Stimulated activated CD4-positive, alpha-beta T cell treated with anti-CD3 and anti-CD28 coated beads, Interleukin-1b, Interleukin-23, amount 100 ng/mL, for 1 hour (primary cell): ENCODE data around the gene MTR.

Source experiments
- DNase-seq, 2 donors: peaks; one replicate each; pipeline ENCODE4 v3.0.0-alpha.2; 2020; ENCODE audit warnings: low read depth in 2 of 2

The MTR gene

DNA sequence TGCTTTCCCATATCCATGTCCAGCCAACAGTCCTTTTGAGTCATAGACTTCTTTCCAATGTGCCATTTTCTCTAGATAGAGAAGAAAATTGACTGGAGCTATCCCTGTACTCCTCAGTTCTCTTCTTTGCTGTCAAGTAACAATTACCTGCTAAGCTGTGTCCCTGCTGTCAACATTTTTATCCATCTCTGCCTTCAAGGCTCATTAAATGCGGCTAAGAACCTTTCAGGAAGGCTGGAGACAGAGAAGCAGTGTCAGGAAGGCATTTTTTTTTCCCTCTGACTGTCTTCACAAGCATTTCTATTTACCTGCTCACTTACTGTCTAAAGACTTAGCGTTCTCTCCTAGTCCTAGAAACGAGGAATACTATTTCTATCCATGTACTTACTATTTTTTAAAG lies 69.1 kb downstream of the MTR start:
- no peak for DNase-seq

DNA sequence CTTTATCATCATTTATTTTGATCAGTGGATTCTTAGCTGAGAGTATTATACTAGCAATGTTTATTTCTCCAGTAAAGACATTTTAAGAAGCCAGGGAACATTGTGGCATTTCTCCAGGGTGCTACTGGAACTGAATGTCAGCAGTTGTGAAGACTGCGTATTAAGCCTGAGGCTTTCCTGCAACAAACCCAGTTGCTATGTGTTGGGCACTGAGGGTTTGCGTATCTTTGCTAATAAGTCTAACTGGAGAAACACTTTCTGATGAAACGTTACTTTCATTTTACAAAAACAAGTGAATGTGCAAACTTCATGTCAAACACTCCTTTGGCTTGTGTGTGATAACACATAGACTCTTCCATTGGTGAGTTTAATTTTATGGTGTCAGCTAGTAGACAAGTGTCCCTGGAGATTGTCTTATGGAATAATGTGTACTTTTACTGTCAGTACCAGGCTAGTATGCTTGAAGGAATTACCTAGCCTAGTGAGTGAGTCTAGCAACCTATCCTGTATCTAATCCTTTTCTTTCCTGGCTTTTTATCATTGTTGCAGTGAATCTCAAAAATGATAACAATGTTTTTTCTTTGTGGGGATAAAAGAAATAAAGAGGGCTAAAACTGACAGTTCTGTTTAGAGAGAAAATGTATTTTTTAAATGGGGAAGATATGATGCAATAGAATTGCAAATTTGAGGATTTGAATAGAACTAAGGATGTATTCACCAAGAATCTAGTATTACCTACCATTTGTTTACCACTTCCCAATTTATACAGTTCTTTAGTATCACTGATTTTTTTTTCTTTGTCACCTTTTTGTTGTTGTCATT lies 70.1 kb downstream of the MTR start:
- no peak for DNase-seq

DNA sequence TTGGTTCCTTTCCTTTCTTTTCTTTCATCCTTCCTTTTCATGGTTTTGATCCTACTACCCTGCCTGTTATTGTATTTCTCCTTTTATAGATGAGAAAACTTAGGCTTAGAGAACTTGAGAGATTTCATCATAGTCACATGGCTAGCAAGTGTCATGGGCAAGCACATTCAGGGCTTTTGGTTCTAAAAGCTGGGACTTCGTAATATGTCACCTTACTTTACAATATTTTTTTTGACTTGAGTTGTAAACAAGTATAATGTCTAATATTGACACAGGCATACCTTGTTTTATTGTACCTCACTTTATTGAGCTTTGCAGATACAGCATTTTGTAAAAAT lies 70.7 kb downstream of the MTR start:
- DNase-seq: no peak

DNA sequence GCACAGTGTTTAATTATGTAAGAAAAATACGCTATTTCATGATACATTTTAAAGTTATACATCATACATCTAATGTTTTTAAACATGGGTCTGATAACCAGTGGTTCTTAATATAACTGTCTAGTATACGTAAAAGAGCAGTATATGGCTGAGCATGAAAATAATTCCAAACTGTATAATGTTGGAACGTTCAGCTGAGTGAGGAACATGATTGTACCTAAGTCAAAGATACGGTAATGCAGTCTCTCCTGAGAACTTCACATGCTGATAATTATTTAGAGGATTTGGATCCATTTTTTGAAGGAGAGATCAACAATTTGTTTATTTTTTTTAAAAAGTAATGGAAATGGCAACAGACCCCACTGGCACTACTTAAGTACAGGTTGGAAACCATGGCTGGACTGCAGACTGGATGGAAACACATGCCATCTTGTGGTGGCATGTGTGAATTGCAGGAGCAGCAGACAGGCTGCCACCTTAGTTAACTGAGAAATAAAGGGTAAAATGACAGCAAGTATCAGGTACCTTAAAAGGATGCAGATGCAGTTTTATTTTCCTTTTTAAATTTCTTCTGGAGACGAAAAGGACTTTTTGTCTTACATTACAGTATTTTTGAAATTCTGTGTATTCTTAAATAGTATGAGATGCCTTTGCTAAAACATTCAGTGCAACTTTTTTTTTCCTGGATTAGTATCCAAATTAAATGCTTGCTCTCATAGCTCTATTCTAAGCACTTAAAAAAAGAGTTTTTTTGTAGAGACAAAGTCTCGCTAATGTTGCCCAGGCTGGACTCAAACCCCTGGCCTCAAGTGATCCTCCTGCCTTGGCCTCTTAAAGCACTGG lies 73.8 kb downstream of the MTR start:
- peak; percentile 2 to 21 for DNase-seq

DNA sequence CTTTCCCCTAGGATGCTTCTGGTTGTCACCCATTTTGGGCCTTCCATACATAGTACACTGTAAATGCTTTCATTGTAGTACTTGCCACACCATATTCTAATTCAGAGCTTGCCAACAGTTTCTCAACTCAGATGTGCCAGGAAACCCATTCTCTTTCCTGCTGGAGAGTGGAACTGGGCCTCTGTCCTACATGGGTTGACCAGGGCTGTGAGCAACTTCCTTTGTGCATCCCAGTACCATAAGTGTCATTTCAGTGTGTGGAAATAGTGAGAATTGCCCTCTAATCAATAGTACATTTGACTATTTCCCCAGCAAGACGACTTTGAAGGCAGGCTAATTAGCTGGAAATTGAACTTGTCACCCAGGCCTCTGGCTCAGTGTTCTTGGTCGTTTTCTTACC lies 74.8 kb downstream of the MTR start:
- no peak for DNase-seq

DNA sequence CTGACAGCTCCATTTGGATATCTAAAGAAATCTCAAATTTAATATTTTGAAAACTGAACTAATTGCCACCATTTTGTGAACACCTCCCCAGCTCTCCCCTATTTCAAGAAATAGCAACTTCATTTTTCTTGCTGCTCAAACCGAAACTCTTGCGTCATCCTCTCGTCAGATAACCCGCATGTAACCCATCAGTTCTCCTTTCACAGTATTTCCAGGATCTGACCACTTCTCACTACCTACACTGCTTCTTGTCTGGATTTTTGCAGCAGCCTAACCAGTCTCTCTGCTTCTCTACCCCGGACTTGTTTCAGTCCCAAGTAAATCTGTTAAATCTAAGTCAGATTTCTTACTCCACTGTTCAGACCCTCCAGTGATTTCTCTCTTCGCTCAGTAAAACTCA lies 75.6 kb downstream of the MTR start:
- DNase-seq: no peak

DNA sequence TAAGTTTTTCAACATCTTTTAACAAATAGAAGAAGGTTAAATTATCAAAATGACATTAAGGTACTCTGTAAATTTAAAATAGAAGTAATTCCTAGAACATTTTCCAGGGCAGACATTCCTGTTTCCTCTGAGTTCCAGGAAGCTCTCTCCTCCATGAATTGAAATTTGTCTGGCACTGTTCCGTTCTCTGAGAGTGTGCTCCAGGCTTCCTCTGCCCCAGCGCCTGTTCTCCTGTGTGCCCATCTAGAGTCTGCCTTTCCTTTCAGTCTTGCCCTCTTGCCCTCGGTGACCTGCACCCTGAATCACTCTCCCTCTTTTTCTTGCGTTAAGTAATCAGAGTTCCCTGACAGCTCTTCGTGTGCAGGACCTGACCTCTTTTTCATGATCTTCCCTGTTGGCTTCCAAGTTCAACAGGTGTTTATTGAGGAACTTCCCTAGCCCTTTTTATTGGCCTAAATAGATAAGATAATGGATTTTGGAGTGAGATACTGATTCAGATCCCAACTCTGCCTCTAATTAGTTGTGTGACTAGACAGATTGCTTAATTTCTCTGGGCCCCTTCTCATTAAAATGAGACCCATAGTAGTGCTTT lies 77.1 kb downstream of the MTR start:
- DNase-seq: no peak

DNA sequence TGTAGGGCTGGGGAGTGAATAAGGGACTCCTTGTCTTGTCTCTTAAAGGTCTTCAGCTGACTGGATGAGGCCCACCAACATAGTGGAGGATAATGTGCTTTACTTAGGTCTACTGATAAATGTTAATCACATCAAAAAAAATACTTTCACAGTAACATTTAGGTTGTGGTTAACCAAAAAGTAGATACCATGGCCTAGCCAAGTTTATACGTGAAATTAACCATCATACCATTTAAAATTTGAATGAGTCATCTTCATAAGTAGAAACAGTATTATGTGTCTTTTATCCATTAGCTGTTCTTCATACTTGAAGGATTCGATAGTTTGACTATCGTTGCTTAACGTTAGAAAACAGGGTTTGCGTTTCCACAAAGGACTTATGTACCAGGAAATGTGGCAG lies 80.9 kb downstream of the MTR start:
- DNase-seq: no peak

DNA sequence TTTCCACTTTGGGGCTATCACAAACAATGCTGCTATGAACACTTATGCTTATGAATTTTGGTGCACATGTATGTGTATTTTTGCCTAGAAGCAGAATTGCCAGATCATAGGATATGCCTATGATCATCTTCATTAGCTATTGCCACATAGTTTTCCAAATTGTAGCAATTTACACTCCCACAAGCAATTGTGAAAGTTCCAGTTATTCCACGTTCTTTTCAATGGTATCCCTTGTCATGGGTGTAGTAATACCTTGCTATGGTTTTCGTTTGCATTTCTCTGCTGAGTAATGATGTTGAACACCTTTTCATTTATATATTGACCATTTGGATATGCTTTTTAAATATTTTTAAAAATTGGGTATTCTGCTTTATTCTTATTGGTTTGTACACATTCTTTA lies 82.6 kb downstream of the MTR start:
- no peak for DNase-seq

DNA sequence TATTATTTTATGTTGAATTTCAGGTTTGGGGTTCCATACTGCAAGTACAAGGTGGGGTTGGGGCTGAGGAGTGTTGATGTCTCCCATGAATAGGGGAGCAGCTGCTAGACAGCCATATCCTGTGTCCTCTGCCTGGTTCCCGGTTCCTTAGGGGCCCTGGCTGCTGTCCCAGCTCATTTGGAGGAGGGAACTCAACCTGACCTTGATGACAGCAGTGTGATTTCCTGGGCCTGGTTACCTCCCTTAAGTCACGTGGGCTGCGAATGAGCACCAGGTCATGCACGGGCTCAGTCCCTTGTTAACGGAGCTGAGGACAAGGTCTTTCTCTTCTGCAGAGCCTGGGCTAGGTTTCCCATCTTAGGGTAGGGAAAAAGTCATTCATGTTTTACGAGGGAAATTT lies 85.1 kb downstream of the MTR start:
- no peak for DNase-seq

DNA sequence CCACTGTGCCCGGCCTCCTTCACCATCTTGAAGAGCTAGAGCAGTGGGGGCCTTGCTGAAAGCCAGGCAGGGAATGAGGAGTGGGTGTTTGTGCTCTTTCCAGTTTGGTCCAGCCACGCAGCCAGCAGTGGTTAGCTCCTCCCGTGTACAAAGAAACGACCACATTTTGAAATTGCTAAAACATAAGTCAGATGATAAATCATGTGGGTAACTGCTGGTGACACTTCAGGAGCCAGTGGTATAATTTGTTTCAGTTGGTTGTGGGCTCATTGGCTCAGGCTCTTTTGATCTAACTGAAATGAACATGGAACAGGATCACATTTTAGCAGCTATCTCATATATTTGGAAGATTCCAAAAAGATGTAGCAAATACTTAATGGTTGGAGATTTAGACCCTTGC lies 87.6 kb downstream of the MTR start:
- no peak for DNase-seq

DNA sequence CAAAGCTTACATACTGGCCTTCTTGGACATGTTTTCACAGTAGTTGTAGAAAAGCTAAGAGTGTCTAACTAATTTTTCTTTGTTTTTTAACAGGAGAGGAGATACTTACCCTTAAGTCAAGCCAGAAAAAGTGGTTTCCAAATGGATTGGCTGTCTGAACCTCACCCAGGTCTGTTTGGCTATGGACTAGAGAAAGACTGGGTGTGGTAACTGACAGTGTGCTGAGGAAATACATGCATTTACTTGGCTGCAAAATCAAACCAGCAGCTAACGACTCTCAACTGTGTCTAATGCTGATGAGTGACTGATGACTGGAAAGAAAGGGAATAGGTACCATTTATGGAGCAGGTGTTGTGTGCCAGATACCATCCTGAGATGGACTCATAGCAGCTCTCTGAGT lies 91.1 kb downstream of the MTR start:
- DNase-seq: no peak

DNA sequence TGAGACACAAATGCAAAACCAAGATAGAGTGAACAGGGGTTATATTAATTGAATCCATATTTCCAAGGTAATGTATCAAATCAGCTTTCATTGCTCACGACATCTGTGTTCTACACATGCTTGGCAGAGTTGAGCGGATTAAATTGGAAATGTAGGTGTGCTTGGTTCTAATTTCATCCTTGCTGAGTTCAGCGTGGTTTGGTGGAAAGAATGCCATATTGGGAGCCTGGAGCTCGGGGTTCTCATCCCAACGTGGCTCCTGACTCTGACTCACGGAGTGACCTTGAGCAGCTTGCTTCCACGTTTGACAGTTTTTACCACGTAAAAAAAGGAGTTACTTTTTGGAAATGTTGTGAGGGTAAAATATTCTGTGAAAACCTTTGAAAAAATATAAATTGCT lies 92.0 kb downstream of the MTR start:
- DNase-seq: no peak

DNA sequence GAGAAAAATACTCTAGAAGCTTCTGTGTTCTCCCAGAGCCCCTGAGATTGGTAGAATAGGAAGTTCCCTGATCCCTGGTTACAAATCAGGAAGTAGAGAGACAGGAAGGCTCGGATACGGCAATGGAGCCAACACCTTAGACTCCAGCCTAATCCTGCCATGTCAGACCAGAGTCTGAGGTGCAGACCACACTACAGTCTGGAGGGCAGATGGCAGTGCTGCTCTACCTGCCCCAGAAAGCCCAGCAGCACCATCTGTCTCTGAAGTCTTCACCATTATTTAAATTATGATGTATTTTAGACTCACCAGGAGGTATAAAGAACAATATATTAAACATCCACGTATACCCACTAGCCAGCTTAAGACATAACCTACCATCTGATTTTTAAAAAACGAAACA lies 93.0 kb downstream of the MTR start:
- no peak for DNase-seq

DNA sequence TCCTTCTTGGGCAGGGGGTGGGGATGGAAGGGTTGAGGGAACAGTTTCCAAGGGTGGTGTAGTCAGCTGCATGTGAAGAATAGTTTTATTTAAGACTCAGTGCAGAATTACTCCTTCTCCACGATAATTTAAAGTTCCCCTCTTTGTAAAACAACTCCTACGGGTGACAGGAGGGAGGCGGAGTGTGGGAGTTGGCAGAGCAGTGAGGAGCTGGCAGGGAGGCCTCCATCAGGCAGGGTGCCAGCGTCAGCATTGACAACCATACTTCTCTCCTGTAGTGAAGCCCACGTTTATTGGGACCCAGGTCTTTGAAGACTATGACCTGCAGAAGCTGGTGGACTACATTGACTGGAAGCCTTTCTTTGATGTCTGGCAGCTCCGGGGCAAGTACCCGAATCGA lies 93.8 kb downstream of the MTR start:
- no peak for DNase-seq

DNA sequence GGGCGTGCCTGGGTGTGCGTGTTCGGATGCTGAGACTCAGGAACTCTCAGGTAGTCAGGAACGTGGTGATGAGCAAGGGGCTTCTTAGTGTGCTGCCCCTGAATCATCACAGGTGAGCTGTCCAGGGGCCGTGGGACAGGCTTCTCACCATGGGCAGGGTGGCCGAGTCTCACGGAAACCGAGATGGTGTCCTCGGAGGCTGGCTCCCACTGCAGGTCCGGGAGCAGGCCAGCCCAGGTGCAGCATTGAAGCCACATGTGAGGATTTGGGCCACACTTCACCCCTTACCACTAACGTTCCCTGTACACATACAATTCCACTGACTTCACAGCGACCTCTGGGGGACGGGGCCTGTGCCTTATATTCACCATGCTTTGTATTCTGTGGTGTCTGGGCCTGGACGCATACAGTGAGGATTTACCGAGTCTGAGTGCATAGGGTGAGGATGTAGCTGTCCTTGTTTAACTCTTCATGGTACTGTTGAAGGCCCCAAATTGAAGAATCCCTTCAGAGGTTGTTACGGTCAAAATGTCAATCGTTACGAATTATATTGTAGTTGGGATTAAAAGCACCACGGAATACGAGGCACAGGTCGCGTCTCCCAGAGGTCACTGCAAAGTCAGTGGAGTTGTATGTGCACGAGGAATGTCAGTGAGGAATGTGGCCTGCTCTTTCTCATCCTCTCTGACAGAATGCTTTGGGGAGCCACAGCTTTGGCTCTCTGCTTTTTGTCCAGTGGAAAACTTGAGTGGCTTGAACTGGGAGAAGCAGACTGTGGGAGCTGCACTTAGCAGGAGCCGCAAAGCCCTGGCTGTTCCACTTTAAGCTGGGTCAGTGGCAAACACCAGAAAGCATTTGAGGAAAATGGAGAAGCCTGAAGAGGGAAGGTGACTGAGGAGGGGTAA lies 95.3 kb downstream of the MTR start:
- DNase-seq: no peak

DNA sequence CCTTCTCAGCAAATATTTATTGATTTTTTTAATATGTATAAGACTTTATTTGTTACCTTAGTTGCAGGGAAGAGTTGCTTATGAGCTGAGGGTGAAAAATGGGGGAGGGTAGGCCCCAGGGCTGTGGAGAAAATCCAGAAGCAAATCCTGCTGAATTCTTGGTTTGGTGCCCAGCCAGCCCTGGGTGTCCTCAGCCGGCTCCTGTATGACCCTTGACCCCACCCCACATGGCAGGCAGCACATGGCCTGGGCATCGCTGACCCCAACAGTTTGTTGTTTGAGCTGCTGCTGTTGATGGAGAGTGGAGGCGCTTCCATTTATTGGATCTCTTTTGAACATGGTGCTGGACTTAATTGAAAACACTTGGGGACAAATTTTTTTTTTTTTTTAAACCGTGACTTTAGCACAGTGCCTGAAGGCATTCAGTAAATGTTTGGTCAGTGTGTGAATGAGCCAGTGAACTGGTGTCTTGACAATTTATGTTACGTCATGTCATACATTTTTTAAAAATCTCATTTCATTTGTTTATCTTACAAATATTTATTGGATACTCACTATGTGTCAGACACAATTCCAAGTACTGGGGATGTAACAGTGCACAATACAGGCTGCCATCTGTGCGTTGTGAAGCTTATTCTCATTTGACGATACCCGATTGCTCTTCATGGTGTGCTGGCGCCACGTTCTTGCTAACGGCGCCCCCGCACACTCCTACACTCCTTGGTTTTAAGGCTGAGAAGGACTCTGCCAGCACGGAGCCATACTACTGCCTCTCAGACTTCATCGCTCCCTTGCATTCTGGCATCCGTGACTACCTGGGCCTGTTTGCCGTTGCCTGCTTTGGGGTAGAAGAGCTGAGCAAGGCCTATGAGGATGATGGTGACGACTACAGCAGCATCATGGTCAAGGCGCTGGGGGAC lies 98.8 kb downstream of the MTR start:
- no peak for DNase-seq

DNA sequence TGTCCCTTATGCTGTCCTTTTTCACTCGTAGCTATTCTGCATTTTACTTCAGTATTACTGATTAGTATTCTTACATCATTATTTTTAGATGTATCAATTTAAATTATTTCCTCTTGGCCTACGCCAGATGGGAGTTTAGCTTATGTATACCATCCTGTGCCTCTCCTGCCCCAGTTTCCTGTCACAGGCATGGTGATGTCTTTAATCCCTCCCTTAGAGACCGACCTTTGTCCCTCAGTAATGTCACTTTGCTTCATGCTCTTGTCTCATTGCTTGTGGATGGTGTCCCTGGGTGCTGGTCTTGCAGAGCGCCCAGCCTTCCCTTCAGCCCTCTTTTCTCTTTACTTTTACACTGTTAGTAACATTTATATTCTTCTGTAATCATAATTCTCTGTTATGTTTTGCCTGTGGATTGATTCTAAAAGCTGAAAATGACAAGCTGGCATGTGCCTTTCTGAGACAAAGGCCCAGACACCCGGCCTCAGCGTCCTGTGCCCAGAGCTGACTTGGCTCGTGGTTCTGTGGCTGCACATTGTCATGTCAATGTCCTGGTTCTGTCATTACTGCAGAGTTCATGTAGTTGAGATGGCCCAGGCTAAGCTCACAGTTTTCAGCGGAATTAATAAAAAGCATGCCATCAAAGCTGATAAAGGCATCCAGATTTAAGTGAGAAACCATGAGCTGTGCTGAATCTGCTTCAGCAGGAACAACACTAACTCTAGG lies 100.7 kb downstream of the MTR start:
- DNase-seq: no peak

DNA sequence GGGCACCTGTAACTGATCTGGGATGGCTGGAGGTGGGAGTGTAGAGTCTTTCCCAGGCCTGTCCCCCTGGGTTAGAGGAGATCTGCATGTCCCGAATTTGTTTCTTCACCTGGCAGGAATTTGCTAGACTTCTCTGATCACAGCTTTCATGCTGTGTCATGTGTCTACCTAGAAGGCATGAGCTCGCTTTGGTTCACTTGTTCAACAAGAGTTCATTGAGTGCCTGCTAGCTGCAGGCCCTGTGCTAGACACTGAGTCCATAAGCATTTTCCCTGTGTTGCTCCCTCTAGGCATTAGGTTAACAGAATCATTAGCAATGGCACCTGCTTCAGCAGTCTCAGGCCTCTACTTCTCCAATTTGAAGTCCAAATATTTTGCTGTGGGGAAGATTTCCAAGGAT lies 101.6 kb downstream of the MTR start:
- no peak for DNase-seq
